IMR-90 (cell line): Measurements from ENCODE around the gene IL4R. TPM values are rescaled to one million over a fixed set of nuclear protein-coding genes. Genes with fewer than 3 reads are reported as not detected.

ENCODE experiments used
- ATAC-seq: fragments of 200-7000 bp; cut with Tn5 transposase; 2 replicates; pipeline ENCODE4 v1.9.1; 2020; ENCODE audit warnings: low read depth, mild to moderate bottlenecking, moderate library complexity
- BruUV-seq: library from RNA; stranded (reverse); fragments of 400-500 nt; replicated peaks from 2 replicates; lab custom pipeline; 2021; lab: Mats Ljungman, UMichigan
- CTCF ChIA-PET: fragments of 300-600 bp; formaldehyde crosslinking; extraction: SDS; loops from one replicate; lab custom pipeline; 2021; ENCODE audit warnings: antibody characterized with exemption; lab: Yijun Ruan, JAX
- POLR2A ChIA-PET: fragments of 300-600 bp; sonication (Branson Sonifier 250); formaldehyde crosslinking; loops from one replicate; lab custom pipeline; 2022; ENCODE audit warnings: antibody characterized with exemption; ENCODE audit not compliant: unreplicated experiment; lab: Charles Lee
- DNase-seq: peaks from one replicate; pipeline ENCODE4 v3.0.0; 2013
- H2AFZ ChIP-seq: replicated peaks from 2 replicates; pipeline ENCODE3; 2013; ENCODE audit warnings: low read length, mild to moderate bottlenecking; ENCODE audit not compliant: poor library complexity
- H2AK5ac ChIP-seq: 2 replicates; pipeline ENCODE4 v1.6.1; 2013; ENCODE audit warnings: low read depth, low read length, inconsistent platforms
- H2AK9ac ChIP-seq: replicated peaks from 2 replicates; pipeline ENCODE3; 2013; ENCODE audit warnings: mild to moderate bottlenecking, low read depth, low read length, moderate library complexity; ENCODE audit not compliant: poor library complexity
- H2BK120ac ChIP-seq: 2 replicates; pipeline ENCODE4 v1.6.1; 2013; ENCODE audit warnings: low read depth, low read length, inconsistent platforms
- H2BK15ac ChIP-seq: 3 replicates; pipeline ENCODE4 v1.6.1; 2013; ENCODE audit warnings: low read depth, low read length, inconsistent platforms
- H2BK20ac ChIP-seq: 2 replicates; pipeline ENCODE4 v1.6.1; 2013; ENCODE audit warnings: low read depth, mild to moderate bottlenecking, inconsistent platforms, low read length, moderate library complexity
- H2BK5ac ChIP-seq: 2 replicates; pipeline ENCODE4 v1.6.1; 2013; ENCODE audit warnings: mild to moderate bottlenecking, low read depth, low read length, inconsistent platforms; ENCODE audit not compliant: poor library complexity, severe bottlenecking
- H3K14ac ChIP-seq: replicated peaks from 2 replicates; pipeline ENCODE4 v1.6.1; 2013; ENCODE audit warnings: low read depth, low read length, inconsistent platforms
- H3K18ac ChIP-seq: 2 replicates; pipeline ENCODE4 v1.6.1; 2013; ENCODE audit warnings: low read depth, low read length, control low read depth
- H3K23ac ChIP-seq: 2 replicates; pipeline ENCODE4 v1.6.1; 2013; ENCODE audit warnings: low read depth, low read length, inconsistent platforms
- H3K27ac ChIP-seq: 2 replicates; pipeline ENCODE4 v1.5.1; 2013; ENCODE audit warnings: mild to moderate bottlenecking, control low read depth, low read length; ENCODE audit not compliant: insufficient read depth
- H3K27me3 ChIP-seq: 2 replicates; pipeline ENCODE4 v1.6.1; 2013; ENCODE audit warnings: low read length; ENCODE audit not compliant: control insufficient read depth, insufficient read depth
- H3K36me3 ChIP-seq: 2 replicates; pipeline ENCODE4 v1.6.1; 2013; ENCODE audit warnings: low read length, mixed read lengths; ENCODE audit not compliant: control insufficient read depth, insufficient read depth
- H3K4ac ChIP-seq: 2 replicates; pipeline ENCODE4 v1.6.1; 2013; ENCODE audit warnings: low read depth, low read length, inconsistent platforms
- H3K4me1 ChIP-seq: 2 replicates; pipeline ENCODE4 v1.6.1; 2013; ENCODE audit warnings: low read length, mixed read lengths; ENCODE audit not compliant: control insufficient read depth, insufficient read depth
- H3K4me2 ChIP-seq: 2 replicates; pipeline ENCODE4 v1.6.1; 2013; ENCODE audit warnings: low read depth, mild to moderate bottlenecking, control low read depth, low read length, moderate library complexity
- H3K4me3 ChIP-seq: 2 replicates; pipeline ENCODE4 v1.5.1; 2013; ENCODE audit warnings: low read depth, mild to moderate bottlenecking, control low read depth, low read length, moderate library complexity; ENCODE audit not compliant: insufficient read depth
- H3K56ac ChIP-seq: 2 replicates; pipeline ENCODE4 v1.6.1; 2013; ENCODE audit warnings: low read length, inconsistent platforms; ENCODE audit not compliant: insufficient read depth; ENCODE audit errors: extremely low read depth
- H3K79me1 ChIP-seq, 2 experiments: 2 replicates each; pipeline ENCODE4 v1.6.1; 2013; ENCODE audit warnings: low read length in 2 of 2, inconsistent platforms in 1 of 2, low read depth in 1 of 2
- H3K9ac ChIP-seq: 2 replicates; pipeline ENCODE4 v1.6.1; 2013; ENCODE audit warnings: low read depth, low read length, control low read depth
- H3K9me1 ChIP-seq: 2 replicates; pipeline ENCODE4 v1.6.1; 2013; ENCODE audit warnings: low read length, inconsistent platforms; ENCODE audit not compliant: insufficient read depth
- H3K9me3 ChIP-seq: 2 replicates; pipeline ENCODE4 v1.6.1; 2013; ENCODE audit warnings: low read length; ENCODE audit not compliant: control insufficient read depth, insufficient read depth
- H4K20me1 ChIP-seq: 2 replicates; pipeline ENCODE4 v1.6.1; 2013; ENCODE audit warnings: low read length, inconsistent platforms; ENCODE audit not compliant: insufficient read depth
- H4K5ac ChIP-seq: 2 replicates; pipeline ENCODE4 v1.6.1; 2013; ENCODE audit warnings: mild to moderate bottlenecking, low read depth, low read length, control low read depth
- H4K8ac ChIP-seq, 2 experiments: 2 replicates each; pipeline ENCODE4 v1.6.1; 2013; ENCODE audit warnings: low read depth in 2 of 2, low read length in 2 of 2, control low read depth in 1 of 2, inconsistent platforms in 1 of 2
- H4K91ac ChIP-seq: 2 replicates; pipeline ENCODE4 v1.6.1; 2013; ENCODE audit warnings: low read depth, low read length, inconsistent platforms; ENCODE audit not compliant: insufficient read depth
- CEBPB ChIP-seq: IDR thresholded peaks from 2 replicates; pipeline ENCODE4 v1.6.1; 2012; ENCODE audit warnings: low read depth, low read length, improper control_type of control experiment
- CHD1 ChIP-seq: IDR thresholded peaks from 2 replicates; pipeline ENCODE4 v1.6.1; 2012; ENCODE audit warnings: low read depth, low read length, improper control_type of control experiment
- POLR2A ChIP-seq: IDR thresholded peaks from 2 replicates; pipeline ENCODE4 v1.6.1; 2012; ENCODE audit warnings: mild to moderate bottlenecking, low read depth, low read length
- RAD21 ChIP-seq: IDR thresholded peaks from 2 replicates; pipeline ENCODE4 v1.6.1; 2012; ENCODE audit warnings: low read length, improper control_type of control experiment
- RFX5 ChIP-seq: IDR thresholded peaks from 2 replicates; pipeline ENCODE4 v1.8.0; 2012; ENCODE audit warnings: low read depth, mild to moderate bottlenecking, low read length, moderate library complexity
- SMC3 ChIP-seq: fragments of 150-350 bp; IDR thresholded peaks from 2 replicates; pipeline ENCODE4 v1.6.1; 2016; ENCODE audit warnings: low read depth, mild to moderate bottlenecking, antibody characterized with exemption, low read length, moderate library complexity
- WGBS, 2 experiments: methylation state at CpG; one replicate each; pipeline versions ENCODE4 v1.1.5 to v1.1.7; 2013; ENCODE audit warnings: missing lambda C conversion rate in 2 of 2; ENCODE audit not compliant: insufficient read length in 1 of 2; ENCODE audit errors: extremely low coverage in 2 of 2; 5-methylcytosine and 5-hydroxymethylcytosine counted together
- dilution Hi-C: fragments of 300-500 bp; cut with HindIII; formaldehyde crosslinking; loops from one replicate; pipeline ENCODE4 v1.14.3; 2018; ENCODE audit warnings: low sequenced_read_pairs; ENCODE audit not compliant: unreplicated experiment
- in situ Hi-C: fragments of 300-500 bp; cut with MboI; formaldehyde crosslinking; loops from 3 replicates; pipeline ENCODE4 v1.14.3; 2019; ENCODE audit warnings: low sequenced_read_pairs, inconsistent platforms, mixed read lengths
- intact Hi-C: fragments of 100-400 bp; cut with micrococcal nuclease; formaldehyde crosslinking; loops from 2 replicates; pipeline ENCODE4 v1.10.0; 2022
- polyA plus RNA-seq, 3 experiments: library from polyadenylated mRNA; depleted of rRNA; stranded (reverse); fragments of >200 nt; gene quantifications; 2 replicates each; pipeline ENCODE4 v1.2.3, GENCODE V29; 2012; ENCODE audit warnings: low replicate concordance in 1 of 3
- total RNA-seq: library from RNA; depleted of rRNA; stranded (reverse); fragments of >200 nt; gene quantifications from 2 replicates; pipeline ENCODE4 v1.2.3, GENCODE V29; 2012
- TF ChIP-seq, protein P1 (sequence below): conservative IDR thresholded peaks from 2 replicates; pipeline ENCODE4 v1.5.1; 2012; ENCODE audit warnings: mild to moderate bottlenecking, low read depth, low read length, improper control_type of control experiment
- TF ChIP-seq, protein P2 (sequence below): fragments of 150-350 bp; IDR thresholded peaks from 2 replicates; pipeline ENCODE4 v1.6.1; 2016; ENCODE audit warnings: low read depth, mild to moderate bottlenecking, low read length, moderate library complexity, borderline replicate concordance
- TF ChIP-seq, protein P3 (sequence below): fragments of 150-350 bp; IDR thresholded peaks from 2 replicates; pipeline ENCODE4 v1.6.1; 2017; ENCODE audit warnings: mild to moderate bottlenecking, antibody characterized with exemption, low read length, low read depth

Gene IL4R
- total and polyA plus RNA-seq, 2 of the 4 experiments (the other 2 are of a cell fraction), result 6.3 to 18.7 TPM

DNA sequence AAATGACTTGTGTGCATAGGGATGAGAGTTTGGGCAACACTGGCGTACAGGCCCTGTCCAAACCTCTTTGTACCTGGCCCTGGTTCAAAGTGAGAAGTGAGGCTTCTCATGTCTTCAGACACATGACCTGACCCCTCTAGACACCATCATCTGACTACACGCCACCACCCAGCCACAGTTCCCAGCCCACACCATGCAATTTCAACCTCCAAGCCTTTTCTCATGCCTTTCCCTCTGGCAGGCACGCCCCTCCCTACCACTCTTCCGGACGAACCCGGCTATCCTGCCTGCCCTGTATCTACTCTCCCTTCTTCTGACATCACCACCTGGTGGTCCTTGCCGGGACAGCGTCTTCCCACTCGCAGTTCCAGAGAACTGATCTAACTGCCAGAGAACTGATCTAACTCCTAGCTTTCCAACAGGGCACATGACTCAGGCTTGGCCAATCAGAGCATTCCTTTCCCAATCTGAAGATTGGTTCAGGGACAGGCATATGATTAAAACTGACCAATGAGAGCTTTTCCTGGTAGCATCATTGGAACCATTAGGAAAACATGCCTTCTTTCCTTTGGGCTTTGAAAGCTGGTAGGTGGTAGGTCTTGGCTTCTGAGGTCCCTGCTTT, 61.1 kb downstream of the IL4R start:
- H3K9me3 ChIP-seq, result peaks cover 2% of the 10 kb centered on the region; the same call in 1 of the 2 replicates
- H2AK9ac ChIP-seq, result peak overlapping the region; percentile 9
- peak; percentile 93 for ATAC-seq
- in situ Hi-C loops (loop anchor here (5.0 to 25.0 kb wide), 3 partner anchors 77 to 1538 kb away; no protein-coding TSS in a partner anchor), intact Hi-C loops (no loop called here), dilution Hi-C loops (no loop called here)
- no peak overlapping the region; the same call in 1 of the 2 replicates for H3K23ac ChIP-seq
- H2BK120ac ChIP-seq, result peak overlapping the region; percentile 24; the same call in 1 of the 2 replicates
- TF ChIP-seq CHD1 (no peak), RAD21 (peak; percentile 62), POLR2A (no peak), CEBPB (no peak), SMC3 (peak; percentile 64), RFX5 (no peak)
- TF ChIP-seq, protein P1, sequence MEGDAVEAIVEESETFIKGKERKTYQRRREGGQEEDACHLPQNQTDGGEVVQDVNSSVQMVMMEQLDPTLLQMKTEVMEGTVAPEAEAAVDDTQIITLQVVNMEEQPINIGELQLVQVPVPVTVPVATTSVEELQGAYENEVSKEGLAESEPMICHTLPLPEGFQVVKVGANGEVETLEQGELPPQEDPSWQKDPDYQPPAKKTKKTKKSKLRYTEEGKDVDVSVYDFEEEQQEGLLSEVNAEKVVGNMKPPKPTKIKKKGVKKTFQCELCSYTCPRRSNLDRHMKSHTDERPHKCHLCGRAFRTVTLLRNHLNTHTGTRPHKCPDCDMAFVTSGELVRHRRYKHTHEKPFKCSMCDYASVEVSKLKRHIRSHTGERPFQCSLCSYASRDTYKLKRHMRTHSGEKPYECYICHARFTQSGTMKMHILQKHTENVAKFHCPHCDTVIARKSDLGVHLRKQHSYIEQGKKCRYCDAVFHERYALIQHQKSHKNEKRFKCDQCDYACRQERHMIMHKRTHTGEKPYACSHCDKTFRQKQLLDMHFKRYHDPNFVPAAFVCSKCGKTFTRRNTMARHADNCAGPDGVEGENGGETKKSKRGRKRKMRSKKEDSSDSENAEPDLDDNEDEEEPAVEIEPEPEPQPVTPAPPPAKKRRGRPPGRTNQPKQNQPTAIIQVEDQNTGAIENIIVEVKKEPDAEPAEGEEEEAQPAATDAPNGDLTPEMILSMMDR, result peak; percentile 59
- TF ChIP-seq, protein P2, sequence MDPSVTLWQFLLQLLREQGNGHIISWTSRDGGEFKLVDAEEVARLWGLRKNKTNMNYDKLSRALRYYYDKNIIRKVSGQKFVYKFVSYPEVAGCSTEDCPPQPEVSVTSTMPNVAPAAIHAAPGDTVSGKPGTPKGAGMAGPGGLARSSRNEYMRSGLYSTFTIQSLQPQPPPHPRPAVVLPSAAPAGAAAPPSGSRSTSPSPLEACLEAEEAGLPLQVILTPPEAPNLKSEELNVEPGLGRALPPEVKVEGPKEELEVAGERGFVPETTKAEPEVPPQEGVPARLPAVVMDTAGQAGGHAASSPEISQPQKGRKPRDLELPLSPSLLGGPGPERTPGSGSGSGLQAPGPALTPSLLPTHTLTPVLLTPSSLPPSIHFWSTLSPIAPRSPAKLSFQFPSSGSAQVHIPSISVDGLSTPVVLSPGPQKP, result no peak
- TF ChIP-seq, protein P3, sequence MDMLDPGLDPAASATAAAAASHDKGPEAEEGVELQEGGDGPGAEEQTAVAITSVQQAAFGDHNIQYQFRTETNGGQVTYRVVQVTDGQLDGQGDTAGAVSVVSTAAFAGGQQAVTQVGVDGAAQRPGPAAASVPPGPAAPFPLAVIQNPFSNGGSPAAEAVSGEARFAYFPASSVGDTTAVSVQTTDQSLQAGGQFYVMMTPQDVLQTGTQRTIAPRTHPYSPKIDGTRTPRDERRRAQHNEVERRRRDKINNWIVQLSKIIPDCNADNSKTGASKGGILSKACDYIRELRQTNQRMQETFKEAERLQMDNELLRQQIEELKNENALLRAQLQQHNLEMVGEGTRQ, result peak; percentile 98
- H3K27ac ChIP-seq, result no peak overlapping the region
- no peaks in the 10 kb centered on the region for H3K79me1 ChIP-seq
- peak overlapping the region; percentile 27; the same call in 1 of the 3 replicates for H2BK15ac ChIP-seq
- H3K4me1 ChIP-seq, result peaks cover 11% of the 10 kb centered on the region
- peak overlapping the region; percentile 83 for H2AFZ ChIP-seq
- peak overlapping the region; percentile 16; the same call in 1 of the 2 replicates for H2BK20ac ChIP-seq
- peak; percentile 80 for DNase-seq
- 72% methylated on average over 2 of the region's 9 CpGs; no CpG with 5 or more reads in 1 of the 2 experiments for WGBS, 2 experiments
- CTCF ChIA-PET, result interaction anchor here (0.6 to 0.9 kb wide), 3 partner anchors 12 to 265 kb away, joined by 3 to 4 read pairs (median 3); no protein-coding TSS in a partner anchor
- H3K9ac ChIP-seq, result no peak overlapping the region
- H3K36me3 ChIP-seq, result no peaks in the 10 kb centered on the region
- H3K27me3 ChIP-seq, result no peaks in the 10 kb centered on the region
- peak overlapping the region; percentile 69; the same call in 1 of the 2 replicates for H2AK5ac ChIP-seq
- peak overlapping the region; percentile 33 for H4K91ac ChIP-seq
- peak overlapping the region; percentile 17; the same call in 1 of the 2 replicates for H3K4me2 ChIP-seq
- H3K4me3 ChIP-seq, result no peak overlapping the region
- POLR2A ChIA-PET, result no interaction called here
- peak overlapping the region; percentile 1; the same call in 1 of the 2 replicates for H3K18ac ChIP-seq
- no peak overlapping the region for H3K56ac ChIP-seq
- no peak overlapping the region for H2BK5ac ChIP-seq
- peak overlapping the region; percentile 47; the same call in 1 of the 2 replicates for H4K5ac ChIP-seq
- no TSS peak for BruUV-seq
- peaks cover 9% of the 10 kb centered on the region; the same call in 1 of the 2 replicates for H3K9me1 ChIP-seq
- H4K8ac ChIP-seq, result peak overlapping the region; percentile 54 to 83
- peak overlapping the region; percentile 33 for H3K14ac ChIP-seq
- H4K20me1 ChIP-seq, result no peaks in the 10 kb centered on the region
- peak overlapping the region; percentile 52 for H3K4ac ChIP-seq
